NT2/D1 (cell line): ENCODE measurements around the gene CYSRT1.

Experiments
- DNase-seq: peaks from one replicate; pipeline ENCODE4 v3.0.0-alpha.2; 2011; ENCODE audit warnings: low read depth, low spot score
- H3K27me3 ChIP-seq: 2 replicates; pipeline ENCODE4 v1.6.0; 2011; ENCODE audit warnings: mild to moderate bottlenecking; ENCODE audit not compliant: insufficient read length, insufficient read depth
- H3K36me3 ChIP-seq: 2 replicates; pipeline ENCODE4 v1.6.1; 2011; ENCODE audit warnings: mild to moderate bottlenecking, low read length, mixed read lengths; ENCODE audit not compliant: insufficient read depth, insufficient read length
- H3K4me1 ChIP-seq: 2 replicates; pipeline ENCODE4 v1.5.1; 2011; ENCODE audit not compliant: insufficient read depth, insufficient read length
- H3K4me3 ChIP-seq: 2 replicates; pipeline ENCODE4 v1.5.1; 2011; ENCODE audit warnings: low read depth; ENCODE audit not compliant: insufficient read length
- H3K9ac ChIP-seq: 2 replicates; pipeline ENCODE4 v1.6.0; 2011; ENCODE audit warnings: low read depth; ENCODE audit not compliant: insufficient read length
- H3K9me3 ChIP-seq: 2 replicates; pipeline ENCODE4 v1.5.1; 2011; ENCODE audit warnings: mild to moderate bottlenecking, low read length; ENCODE audit not compliant: insufficient read depth
- SUZ12 ChIP-seq: IDR thresholded peaks from 2 replicates; pipeline ENCODE4 v1.6.1; 2011; ENCODE audit not compliant: insufficient read length, insufficient read depth; ENCODE audit errors: extremely low read depth
- YY1 ChIP-seq: IDR thresholded peaks from 2 replicates; pipeline ENCODE4 v1.6.1; 2011; ENCODE audit not compliant: insufficient read length, insufficient read depth
- ZNF274 ChIP-seq: IDR thresholded peaks from 2 replicates; pipeline ENCODE4 v1.6.1; 2011; ENCODE audit warnings: mild to moderate bottlenecking, low read depth, low read length

The CYSRT1 gene

GRCh38 chr9:137266162-137266527, 41.2 kb downstream of the CYSRT1 start:
- Histone ChIP-seq H3K9me3 (no peaks in the 10 kb centered on the region), H3K4me3 (no peak overlapping the region), H3K4me1 (peaks cover 12% of the 10 kb centered on the region), H3K27me3 (no peaks in the 10 kb centered on the region), H3K36me3 (peaks cover 78% of the 10 kb centered on the region), H3K9ac (no peak overlapping the region)
- no peak for TF ChIP-seq SUZ12
- TF ChIP-seq YY1 = no peak
- no peak for TF ChIP-seq ZNF274
- DNase-seq = no peak

- peaks cover 82% of the 10 kb centered on the region for H3K36me3 ChIP-seq
- TF ChIP-seq SUZ12 (no peak), ZNF274 (no peak), YY1 (no peak)
- no peaks in the 10 kb centered on the region for H3K9me3 ChIP-seq
- H3K4me3 ChIP-seq = no peak overlapping the region
- H3K4me1 ChIP-seq = peaks cover 12% of the 10 kb centered on the region
- DNase-seq = no peak
- no peaks in the 10 kb centered on the region for H3K27me3 ChIP-seq
- H3K9ac ChIP-seq = no peak overlapping the region
These were observed 41.8 kb downstream of the CYSRT1 start for GRCh38 chr9:137266585-137267453.

- H3K9ac ChIP-seq = no peak overlapping the region
- H3K27me3 ChIP-seq = no peaks in the 10 kb centered on the region
- peaks cover 87% of the 10 kb centered on the region for H3K36me3 ChIP-seq
- no peak overlapping the region for H3K4me3 ChIP-seq
- H3K9me3 ChIP-seq = no peaks in the 10 kb centered on the region
- TF ChIP-seq SUZ12 (no peak), ZNF274 (no peak), YY1 (no peak)
- H3K4me1 ChIP-seq = peaks cover 15% of the 10 kb centered on the region
- DNase-seq = no peak
These were observed 43.0 kb downstream of the CYSRT1 start for GRCh38 chr9:137267933-137268355.

- peak overlapping the region; percentile 42 for H3K9ac ChIP-seq
These were observed 43.7 kb downstream of the CYSRT1 start for GRCh38 chr9:137268538-137269201.

GRCh38 chr9:137269231-137269772, 44.3 kb downstream of the CYSRT1 start:
- H3K4me1 ChIP-seq = peaks cover 20% of the 10 kb centered on the region
- no peak for TF ChIP-seq ZNF274
- TF ChIP-seq YY1 = no peak
- DNase-seq = no peak
- peaks cover 89% of the 10 kb centered on the region for H3K36me3 ChIP-seq
- no peaks in the 10 kb centered on the region for H3K9me3 ChIP-seq
- H3K9ac ChIP-seq = no peak overlapping the region
- H3K4me3 ChIP-seq = no peak overlapping the region
- H3K27me3 ChIP-seq = no peaks in the 10 kb centered on the region

More at GRCh38 chr9:137268538-137269201, 43.7 kb downstream of the CYSRT1 start:
- TF ChIP-seq YY1 (no peak), SUZ12 (no peak), ZNF274 (no peak)
- Histone ChIP-seq H3K27me3 (no peaks in the 10 kb centered on the region), H3K4me1 (peaks cover 14% of the 10 kb centered on the region), H3K9me3 (no peaks in the 10 kb centered on the region), H3K4me3 (no peak overlapping the region), H3K36me3 (peaks cover 89% of the 10 kb centered on the region)
- no peak for DNase-seq

GRCh38 chr9:137270929-137271695, 46.1 kb downstream of the CYSRT1 start:
- no peak overlapping the region for H3K4me3 ChIP-seq
- peaks cover 83% of the 10 kb centered on the region for H3K36me3 ChIP-seq
- no peak for DNase-seq
- H3K4me1 ChIP-seq = peaks cover 31% of the 10 kb centered on the region
- H3K9ac ChIP-seq = peak overlapping the region; percentile 10
- no peaks in the 10 kb centered on the region for H3K27me3 ChIP-seq
- TF ChIP-seq ZNF274 = no peak
- TF ChIP-seq YY1 = no peak
- no peaks in the 10 kb centered on the region for H3K9me3 ChIP-seq

- H3K4me1 ChIP-seq = peaks cover 37% of the 10 kb centered on the region
These were observed 46.7 kb downstream of the CYSRT1 start for GRCh38 chr9:137271696-137272076.

More at GRCh38 chr9:137271696-137272076, 46.7 kb downstream of the CYSRT1 start:
- no peak for DNase-seq
- H3K4me3 ChIP-seq = no peak overlapping the region
- no peak overlapping the region for H3K9ac ChIP-seq
- peaks cover 77% of the 10 kb centered on the region for H3K36me3 ChIP-seq
- H3K27me3 ChIP-seq = no peaks in the 10 kb centered on the region
- no peaks in the 10 kb centered on the region for H3K9me3 ChIP-seq
- TF ChIP-seq ZNF274 = no peak
- no peak for TF ChIP-seq YY1
- TF ChIP-seq SUZ12 = no peak
